Activated T-helper 1 cell treated with Interleukin-2 at 50 U/mL for 16 hours (primary cell): ENCODE results near the gene ZNF605.
"Not testable (repeated sequence)": the region's sequence is repeated elsewhere in the genome, so short reads cannot be mapped to it uniquely, and the experiment has no call there.

Experiments used
- DNase-seq: peaks from one replicate; pipeline ENCODE4 v3.0.0-alpha.2; 2020; ENCODE audit warnings: low read depth

The ZNF605 gene

GRCh38 chr12:132948146-132949066, 7.7 kb downstream of the ZNF605 start:
- no peak for DNase-seq

- no peak for DNase-seq
Observed at GRCh38 chr12:132946246-132946820, 9.8 kb downstream of the ZNF605 start.

GRCh38 chr12:132945806-132946205, 10.3 kb downstream of the ZNF605 start:
- no peak for DNase-seq

- DNase-seq, result no peak
Observed at GRCh38 chr12:132942611-132943010, 13.5 kb downstream of the ZNF605 start.

GRCh38 chr12:132941336-132941954, 14.7 kb downstream of the ZNF605 start:
- DNase-seq, result no peak

GRCh38 chr12:132940071-132940719, 15.9 kb downstream of the ZNF605 start:
- DNase-seq, result no peak

GRCh38 chr12:132938807-132939206, 17.3 kb downstream of the ZNF605 start:
- not testable (repeated sequence) for DNase-seq

- no peak for DNase-seq
Observed at GRCh38 chr12:132937476-132937875, 18.6 kb downstream of the ZNF605 start.

- DNase-seq, result not testable (repeated sequence)
Observed at GRCh38 chr12:132936921-132937320, 19.2 kb downstream of the ZNF605 start.

GRCh38 chr12:132936163-132936562, 19.9 kb downstream of the ZNF605 start:
- DNase-seq, result no peak

GRCh38 chr12:132926415-132926833, 29.7 kb downstream of the ZNF605 start:
- DNase-seq, result no peak

GRCh38 chr12:132925597-132926414, 30.3 kb downstream of the ZNF605 start:
- DNase-seq, result no peak

- no peak for DNase-seq
Observed at GRCh38 chr12:132924356-132924755, 31.8 kb downstream of the ZNF605 start.

GRCh38 chr12:132923356-132923909, 32.7 kb downstream of the ZNF605 start:
- no peak for DNase-seq

- DNase-seq, result no peak
Observed at GRCh38 chr12:132922676-132923075, 33.4 kb downstream of the ZNF605 start.

GRCh38 chr12:132921685-132922084, 34.4 kb downstream of the ZNF605 start:
- DNase-seq, result no peak

GRCh38 chr12:132918680-132919079, 37.4 kb downstream of the ZNF605 start:
- no peak for DNase-seq

GRCh38 chr12:132909030-132909368, 47.1 kb downstream of the ZNF605 start:
- DNase-seq, result no peak

- DNase-seq, result peak; percentile 94
Observed at GRCh38 chr12:132908145-132909029, 47.7 kb downstream of the ZNF605 start.

GRCh38 chr12:132907789-132908144, 48.3 kb downstream of the ZNF605 start:
- not testable (repeated sequence) for DNase-seq
